ENCODE measurements around the gene MRM1. TPM values are rescaled to one million over a fixed set of nuclear protein-coding genes. Genes with fewer than 3 reads are reported as not detected.

The MRM1 gene
- total and polyA plus RNA-seq, 9 of the 15 experiments (the other 6 are each of a cell fraction or from before 2014, with no cell fraction given): 0.61 to 28.4 (median 21.5) TPM

DNA sequence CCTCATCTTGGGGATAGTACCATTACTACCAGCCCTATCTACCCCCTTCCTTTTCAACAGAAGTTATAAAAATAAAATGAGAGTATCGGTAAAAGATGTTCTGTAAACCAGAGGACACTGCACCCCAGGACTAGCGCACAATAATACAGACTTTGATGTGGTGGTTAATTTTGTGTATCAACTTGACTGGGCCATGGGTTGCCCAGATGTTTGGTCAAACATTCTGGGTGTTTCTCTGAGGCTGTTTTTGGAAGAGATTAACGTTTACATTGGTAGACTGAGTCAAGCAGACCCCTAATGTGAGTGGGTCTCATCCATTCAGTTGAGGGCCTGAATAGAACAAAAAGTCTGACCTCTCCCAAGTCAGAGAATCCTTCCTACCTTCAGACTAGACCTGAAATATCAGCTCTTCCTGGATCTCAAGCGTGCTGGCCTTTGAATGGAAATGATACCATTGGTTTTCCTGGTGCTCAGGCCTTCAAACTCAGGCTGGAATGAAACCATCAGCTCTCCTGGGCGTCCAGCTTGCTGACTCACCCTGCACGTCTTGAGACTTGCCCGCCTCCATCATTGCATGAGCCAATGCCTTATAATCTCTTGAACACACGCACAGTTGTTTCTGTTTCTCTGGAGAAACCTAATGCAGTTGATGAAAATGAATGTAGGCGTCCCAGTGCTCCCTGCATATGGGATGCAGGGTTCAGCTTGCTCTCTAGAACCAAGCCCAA is 10.1 kb downstream of the MRM1 start (continued):
- TF ChIP-seq ZMIZ1 (IDR thresholded peaks at IDR 0.05; ENCODE audit: low read depth in 2 of 2, low read length in 2 of 2): no peak
- no peak for TF ChIP-seq ZNF124 (CRISPR knock-in tag; IDR thresholded peaks at IDR 0.05)
- TF ChIP-seq L3MBTL2 (IDR thresholded peaks at IDR 0.05): peak; percentile 60; the same call in 1 of the 2 replicates
- TF ChIP-seq ZNF707 (CRISPR knock-in tag; conservative IDR thresholded peaks at IDR 0.05): no peak
- no peak for TF ChIP-seq STAG1 (CRISPR knock-in tag; IDR thresholded peaks at IDR 0.05; ENCODE audit: borderline replicate concordance)
- TF ChIP-seq ZBTB8A (IDR thresholded peaks at IDR 0.05; ENCODE audit: partially characterized antibody): no peak
- no peak for TF ChIP-seq DNMT1 (IDR thresholded peaks at IDR 0.05)
- no peak for TF ChIP-seq ELF4 (CRISPR knock-in tag; IDR thresholded peaks at IDR 0.05)
- no peak for TF ChIP-seq TRIM28 (IDR thresholded peaks at IDR 0.05)
- no peak for TF ChIP-seq BMI1 (IDR thresholded peaks at IDR 0.05; ENCODE audit: low read length)
- no peak for TF ChIP-seq RFX7 (CRISPR knock-in tag; IDR thresholded peaks at IDR 0.05)
- no peak for TF ChIP-seq ATF6 (CRISPR knock-in tag; IDR thresholded peaks at IDR 0.05)
- TF ChIP-seq AFF1 (IDR thresholded peaks at IDR 0.05; ENCODE audit: low read depth in 1 of 2, partially characterized antibody in 2 of 2): no peak
- no peak for TF ChIP-seq TAF1 (IDR thresholded peaks at IDR 0.05; ENCODE audit: control insufficient read depth, extremely low read depth, insufficient read depth, low read length, severe bottlenecking)
